ENCODE data around the gene TSHR. TPM values are rescaled to one million over a fixed set of nuclear protein-coding genes. Genes with fewer than 3 reads are reported as not detected.
"Not testable (repeated sequence)": the region's sequence is repeated elsewhere in the genome, so short reads cannot be mapped to it uniquely, and the experiment has no call there.

TSHR gene
- total and polyA plus RNA-seq, 8 donors = 0.15 to 0.75 (median 0.33) TPM

DNA sequence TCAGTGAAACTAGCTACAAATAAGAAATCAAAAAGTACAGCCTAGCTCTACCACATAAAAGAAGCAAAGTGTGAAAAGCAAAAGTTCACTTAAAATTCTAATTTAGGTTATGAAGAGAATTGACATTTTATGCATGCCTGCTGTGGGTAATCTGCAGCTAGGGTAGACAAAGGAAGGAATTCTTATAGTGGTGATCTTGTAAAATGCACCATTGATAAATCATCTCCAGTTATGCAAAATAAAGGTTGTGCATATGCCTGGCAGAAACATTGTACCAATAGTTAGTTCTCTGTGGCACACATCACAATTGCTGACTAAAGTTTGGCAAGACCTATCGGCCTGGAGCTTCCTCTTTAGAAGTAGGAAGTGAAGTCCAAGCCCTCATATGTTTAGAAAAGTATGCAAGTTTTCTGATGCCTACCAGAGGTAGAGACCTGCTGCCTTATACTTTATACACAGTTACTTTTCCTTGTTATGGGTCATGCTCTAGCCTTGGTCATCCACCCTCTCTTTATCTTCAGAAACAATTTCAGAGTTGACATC lies 78.3 kb downstream of the TSHR start:
- H3K36me3 ChIP-seq = no peaks in the 10 kb centered on the region
- TF ChIP-seq, protein P1, sequence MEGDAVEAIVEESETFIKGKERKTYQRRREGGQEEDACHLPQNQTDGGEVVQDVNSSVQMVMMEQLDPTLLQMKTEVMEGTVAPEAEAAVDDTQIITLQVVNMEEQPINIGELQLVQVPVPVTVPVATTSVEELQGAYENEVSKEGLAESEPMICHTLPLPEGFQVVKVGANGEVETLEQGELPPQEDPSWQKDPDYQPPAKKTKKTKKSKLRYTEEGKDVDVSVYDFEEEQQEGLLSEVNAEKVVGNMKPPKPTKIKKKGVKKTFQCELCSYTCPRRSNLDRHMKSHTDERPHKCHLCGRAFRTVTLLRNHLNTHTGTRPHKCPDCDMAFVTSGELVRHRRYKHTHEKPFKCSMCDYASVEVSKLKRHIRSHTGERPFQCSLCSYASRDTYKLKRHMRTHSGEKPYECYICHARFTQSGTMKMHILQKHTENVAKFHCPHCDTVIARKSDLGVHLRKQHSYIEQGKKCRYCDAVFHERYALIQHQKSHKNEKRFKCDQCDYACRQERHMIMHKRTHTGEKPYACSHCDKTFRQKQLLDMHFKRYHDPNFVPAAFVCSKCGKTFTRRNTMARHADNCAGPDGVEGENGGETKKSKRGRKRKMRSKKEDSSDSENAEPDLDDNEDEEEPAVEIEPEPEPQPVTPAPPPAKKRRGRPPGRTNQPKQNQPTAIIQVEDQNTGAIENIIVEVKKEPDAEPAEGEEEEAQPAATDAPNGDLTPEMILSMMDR (IDR thresholded peaks at IDR 0.05) = no peak
- H3K9me3 ChIP-seq = peaks cover 0 to 14% of the 10 kb centered on the region in 2 donors
- ATAC-seq (peak; percentile 41), DNase-seq (peak in 1 of 4 donors; percentile 34)
- H3K4me3 ChIP-seq = no peak overlapping the region
- H3K27me3 ChIP-seq = no peaks in the 10 kb centered on the region
- no peaks in the 10 kb centered on the region for H3K4me1 ChIP-seq
- intact Hi-C loops (cut with DNase I) = no loop called here
- H3K27ac ChIP-seq = no peak overlapping the region

DNA sequence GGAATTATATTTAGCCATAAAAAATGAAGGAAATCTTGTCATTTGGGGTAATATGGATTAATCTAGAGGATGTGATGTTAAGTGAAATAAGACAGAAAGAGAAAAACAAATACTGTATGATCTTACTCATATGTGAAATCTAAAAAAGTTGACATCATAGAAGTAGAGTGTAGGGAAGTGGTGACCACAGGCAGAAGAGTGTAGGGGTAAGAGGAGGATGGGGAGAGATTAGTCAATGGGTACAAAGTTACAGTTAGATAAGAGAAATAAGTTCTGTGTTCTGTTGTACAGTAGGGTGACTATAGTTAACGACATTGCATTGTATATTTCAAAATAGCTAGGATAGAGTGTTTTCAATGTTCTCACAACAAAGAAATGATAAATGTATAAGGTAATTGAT lies 87.0 kb downstream of the TSHR start:
- TF ChIP-seq, protein P1 (IDR thresholded peaks at IDR 0.05) = no peak
- intact Hi-C loops (cut with DNase I) = no loop called here
- no peak for ATAC-seq

GRCh38 chr14:81051547-81051946 lies 96.1 kb downstream of the TSHR start:
- H3K9me3 ChIP-seq = peaks cover 0 to 18% of the 10 kb centered on the region in 2 donors
- ATAC-seq = no peak

More for the DNA sequence above, 87.0 kb downstream of the TSHR start:
- Histone ChIP-seq H3K36me3 (no peaks in the 10 kb centered on the region), H3K27me3 (no peaks in the 10 kb centered on the region), H3K4me3 (no peak overlapping the region), H3K4me1 (no peaks in the 10 kb centered on the region), H3K9me3 (peaks cover 0 to 5% of the 10 kb centered on the region in 2 donors), H3K27ac (no peak overlapping the region)
- DNase-seq = no peak

GRCh38 chr14:81054057-81054456 lies 98.6 kb downstream of the TSHR start:
- DNase-seq; ATAC-seq; H3K36me3 ChIP-seq; H3K27me3 ChIP-seq; H3K4me1 ChIP-seq; intact Hi-C loops (cut with DNase I); H3K4me3 ChIP-seq; H3K27ac ChIP-seq: not testable (repeated sequence)
- H3K9me3 ChIP-seq = peaks cover 0 to 18% of the 10 kb centered on the region in 2 donors

More at GRCh38 chr14:81051547-81051946, 96.1 kb downstream of the TSHR start:
- H3K27me3 ChIP-seq = no peaks in the 10 kb centered on the region
- H3K4me1 ChIP-seq = no peaks in the 10 kb centered on the region
- no peak overlapping the region for H3K4me3 ChIP-seq
- no peak overlapping the region for H3K27ac ChIP-seq
- no peak for DNase-seq
- TF ChIP-seq, protein P1 (IDR thresholded peaks at IDR 0.05) = no peak
- intact Hi-C loops (cut with DNase I) = no loop called here
- no peaks in the 10 kb centered on the region for H3K36me3 ChIP-seq

GRCh38 chr14:81055971-81056370 lies 100.5 kb downstream of the TSHR start:
- TF ChIP-seq, protein P1 (IDR thresholded peaks at IDR 0.05) = no peak
- intact Hi-C loops (cut with DNase I) = no loop called here
- no peak for ATAC-seq
- Histone ChIP-seq H3K27ac (no peak overlapping the region), H3K27me3 (no peaks in the 10 kb centered on the region), H3K4me1 (no peaks in the 10 kb centered on the region), H3K9me3 (peaks cover 0 to 18% of the 10 kb centered on the region in 2 donors), H3K36me3 (no peaks in the 10 kb centered on the region), H3K4me3 (no peak overlapping the region)
- no peak for DNase-seq

DNA sequence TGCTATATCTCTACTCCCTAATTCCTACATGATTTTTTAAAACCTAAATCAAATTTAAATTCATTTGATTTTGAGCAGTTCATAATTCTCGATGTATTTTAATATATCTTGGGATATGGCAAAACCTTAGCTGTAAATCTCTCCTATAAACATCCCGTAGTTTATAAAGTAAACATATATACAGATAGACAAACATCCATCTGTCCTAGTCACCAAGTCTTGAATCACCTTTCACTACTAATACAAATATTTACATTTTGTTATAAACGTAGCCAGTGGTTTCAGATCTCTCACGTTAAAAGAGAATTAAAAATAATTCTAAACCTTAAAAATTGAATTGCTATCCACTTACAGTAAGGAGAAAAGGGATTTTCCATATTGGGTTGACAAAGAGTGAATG lies 107.0 kb downstream of the TSHR start:
- no peaks in the 10 kb centered on the region for H3K4me1 ChIP-seq
- H3K27me3 ChIP-seq = no peaks in the 10 kb centered on the region
- H3K9me3 ChIP-seq = no peaks in the 10 kb centered on the region
- no peak overlapping the region for H3K4me3 ChIP-seq
- intact Hi-C loops (cut with DNase I) = no loop called here
- H3K36me3 ChIP-seq = no peaks in the 10 kb centered on the region
- TF ChIP-seq, protein P1 (IDR thresholded peaks at IDR 0.05) = no peak
- H3K27ac ChIP-seq = no peak overlapping the region
- DNase-seq (no peak), ATAC-seq (no peak)
